ENCODE results near the gene YARS2.

The YARS2 gene

GRCh38 chr12:32773691-32774090 lies 18.0 kb upstream of the YARS2 start:
- no peak overlapping the region for H3K4me3 ChIP-seq (ENCODE audit: low read depth, low read length)
- TF ChIP-seq, protein P1, sequence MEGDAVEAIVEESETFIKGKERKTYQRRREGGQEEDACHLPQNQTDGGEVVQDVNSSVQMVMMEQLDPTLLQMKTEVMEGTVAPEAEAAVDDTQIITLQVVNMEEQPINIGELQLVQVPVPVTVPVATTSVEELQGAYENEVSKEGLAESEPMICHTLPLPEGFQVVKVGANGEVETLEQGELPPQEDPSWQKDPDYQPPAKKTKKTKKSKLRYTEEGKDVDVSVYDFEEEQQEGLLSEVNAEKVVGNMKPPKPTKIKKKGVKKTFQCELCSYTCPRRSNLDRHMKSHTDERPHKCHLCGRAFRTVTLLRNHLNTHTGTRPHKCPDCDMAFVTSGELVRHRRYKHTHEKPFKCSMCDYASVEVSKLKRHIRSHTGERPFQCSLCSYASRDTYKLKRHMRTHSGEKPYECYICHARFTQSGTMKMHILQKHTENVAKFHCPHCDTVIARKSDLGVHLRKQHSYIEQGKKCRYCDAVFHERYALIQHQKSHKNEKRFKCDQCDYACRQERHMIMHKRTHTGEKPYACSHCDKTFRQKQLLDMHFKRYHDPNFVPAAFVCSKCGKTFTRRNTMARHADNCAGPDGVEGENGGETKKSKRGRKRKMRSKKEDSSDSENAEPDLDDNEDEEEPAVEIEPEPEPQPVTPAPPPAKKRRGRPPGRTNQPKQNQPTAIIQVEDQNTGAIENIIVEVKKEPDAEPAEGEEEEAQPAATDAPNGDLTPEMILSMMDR (IDR thresholded peaks at IDR 0.05; ENCODE audit: low read depth, low read length, missing control alignments), result no peak
- DNase-seq (ENCODE audit: low read depth), result no peak
- in situ Hi-C loops (cut with HindIII; ENCODE audit: low sequenced_read_pairs), result no loop called here

- TF ChIP-seq, protein P1 (IDR thresholded peaks at IDR 0.05; ENCODE audit: low read depth, low read length, missing control alignments), result no peak
- DNase-seq (ENCODE audit: low read depth), result no peak
- in situ Hi-C loops (cut with HindIII; ENCODE audit: low sequenced_read_pairs), result no loop called here
- H3K4me3 ChIP-seq (ENCODE audit: low read depth, low read length), result no peak overlapping the region
Observed at GRCh38 chr12:32770141-32770540, 14.4 kb upstream of the YARS2 start.

DNA sequence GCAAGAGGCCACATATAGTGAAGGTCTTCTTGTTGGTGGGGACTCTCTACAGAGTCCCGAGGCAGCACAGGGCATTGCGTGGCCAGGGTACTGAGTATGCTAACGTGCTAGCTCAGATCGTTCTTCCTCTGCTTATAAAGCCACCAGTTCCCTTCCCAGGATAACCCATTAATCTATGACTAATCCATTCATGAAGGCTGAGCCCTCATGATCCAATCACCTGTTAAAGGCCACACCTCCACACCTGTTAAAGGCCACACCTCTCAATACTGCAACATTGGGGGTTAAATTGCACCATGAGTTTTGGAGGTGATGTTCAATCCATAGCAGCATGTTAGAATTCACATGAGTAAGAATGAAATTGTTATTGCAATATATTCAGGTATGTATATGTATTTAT lies 12.8 kb upstream of the YARS2 start:
- DNase-seq (ENCODE audit: low read depth), result no peak
- TF ChIP-seq, protein P1 (IDR thresholded peaks at IDR 0.05; ENCODE audit: low read depth, low read length, missing control alignments), result no peak
- in situ Hi-C loops (cut with HindIII; ENCODE audit: low sequenced_read_pairs), result no loop called here
- no peak overlapping the region for H3K4me3 ChIP-seq (ENCODE audit: low read depth, low read length)

DNA sequence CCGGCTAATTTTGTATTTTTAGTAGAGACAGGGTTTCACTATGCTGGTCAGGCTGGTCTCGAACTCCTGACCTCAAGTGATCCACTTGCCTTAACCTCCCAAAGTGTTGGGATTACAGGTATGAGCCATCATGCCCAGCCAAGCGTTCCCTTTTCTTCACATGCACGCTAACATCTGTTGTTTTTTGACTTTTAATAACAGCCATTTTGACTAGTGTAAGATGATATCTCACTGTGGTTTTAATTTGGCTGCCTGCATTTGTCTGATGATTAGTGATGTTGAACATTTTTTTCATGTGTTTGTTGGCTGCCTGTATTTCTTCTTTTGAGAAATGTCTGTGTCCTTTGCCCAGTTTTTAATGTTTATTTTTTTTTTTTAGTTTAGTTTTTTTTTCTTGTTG lies 10.2 kb upstream of the YARS2 start:
- TF ChIP-seq, protein P1 (IDR thresholded peaks at IDR 0.05; ENCODE audit: low read depth, low read length, missing control alignments), result no peak
- DNase-seq (ENCODE audit: low read depth), result peak; percentile 20
- H3K4me3 ChIP-seq (ENCODE audit: low read depth, low read length), result no peak overlapping the region
- in situ Hi-C loops (cut with HindIII; ENCODE audit: low sequenced_read_pairs), result no loop called here

- H3K4me3 ChIP-seq (ENCODE audit: low read depth, low read length), result no peak overlapping the region
- no peak for DNase-seq (ENCODE audit: low read depth)
- in situ Hi-C loops (cut with HindIII; ENCODE audit: low sequenced_read_pairs), result no loop called here
- TF ChIP-seq, protein P1 (IDR thresholded peaks at IDR 0.05; ENCODE audit: low read depth, low read length, missing control alignments), result no peak
Observed at GRCh38 chr12:32761716-32762115, 6.0 kb upstream of the YARS2 start.

GRCh38 chr12:32757157-32757556 lies 1.5 kb upstream of the YARS2 start:
- no peak for DNase-seq (ENCODE audit: low read depth)
- no peak overlapping the region for H3K4me3 ChIP-seq (ENCODE audit: low read depth, low read length)
- TF ChIP-seq, protein P1 (IDR thresholded peaks at IDR 0.05; ENCODE audit: low read depth, low read length, missing control alignments), result no peak
- in situ Hi-C loops (cut with HindIII; ENCODE audit: low sequenced_read_pairs), result no loop called here
